HTERT RPE-1 (cell line): Measurements from ENCODE around the gene TMCC2.
"Not testable (repeated sequence)": the region's sequence is repeated elsewhere in the genome, so short reads cannot be mapped to it uniquely, and the experiment has no call there.

Experiments
- in situ Hi-C: fragments of 300-500 bp; cut with MboI; formaldehyde crosslinking; loops from 4 replicates; pipeline ENCODE4 v1.14.3; 2020; ENCODE audit warnings: low sequenced_read_pairs

Gene TMCC2

GRCh38 chr1:205275133-205275532 is 47.4 kb downstream of the TMCC2 start:
- in situ Hi-C loops: no loop called here

DNA sequence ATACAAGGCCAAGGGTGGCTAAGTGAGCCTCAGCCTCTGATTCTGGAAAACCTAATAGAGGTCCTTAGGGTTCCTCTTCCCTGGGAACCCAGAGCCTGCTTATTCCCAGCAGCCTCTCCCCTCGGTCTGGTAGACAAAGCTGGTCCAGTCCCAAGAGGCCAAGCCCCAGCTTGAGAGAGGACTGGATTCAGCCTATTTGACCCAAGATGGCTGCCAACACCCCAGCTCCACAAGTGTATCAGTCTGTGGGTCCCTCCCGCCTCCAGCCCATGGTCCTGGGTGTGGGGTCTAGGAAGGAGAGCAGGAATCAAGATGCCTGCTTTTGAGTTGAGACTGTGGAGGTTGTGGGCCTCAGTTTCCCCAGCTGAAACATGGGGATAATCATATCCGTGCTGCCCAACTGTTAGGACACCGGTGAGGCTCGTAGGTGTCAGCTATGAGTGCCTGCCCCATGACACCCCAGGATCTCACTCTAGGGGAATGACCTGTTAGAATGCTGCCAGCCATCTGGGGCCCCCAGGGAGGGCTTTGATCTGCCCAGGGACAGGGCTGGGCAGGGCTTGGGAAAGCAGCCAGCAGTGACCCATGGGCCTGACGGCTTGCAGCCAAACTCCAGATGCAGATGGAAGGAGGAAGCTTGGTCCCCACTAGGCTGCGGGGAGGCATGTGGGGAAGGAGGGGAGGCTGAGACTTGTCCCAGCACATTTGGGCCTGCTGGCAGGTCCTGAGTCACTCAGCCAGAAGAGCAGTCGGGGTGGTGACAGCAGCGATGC is 48.4 kb downstream of the TMCC2 start:
- in situ Hi-C loops: no loop called here

DNA sequence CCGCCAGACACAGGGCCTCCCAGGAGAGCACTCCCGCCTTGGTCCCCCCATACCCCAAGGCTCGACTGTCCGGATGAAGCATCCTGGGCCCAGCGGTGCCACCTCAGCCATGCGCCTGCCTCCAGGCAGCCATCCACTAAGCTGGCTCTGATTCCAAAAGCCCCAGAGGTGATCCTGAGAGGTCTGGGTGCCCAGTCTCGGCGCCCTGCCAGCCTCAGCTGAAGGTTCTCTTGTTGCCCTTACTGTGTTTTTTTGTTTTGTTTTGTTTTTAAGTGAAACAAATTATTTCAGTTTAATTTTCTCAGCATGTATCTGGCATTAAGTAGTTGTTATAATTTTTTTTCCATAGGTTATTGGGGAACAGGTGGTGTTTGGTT is 48.9 kb downstream of the TMCC2 start:
- in situ Hi-C loops: no loop called here

- in situ Hi-C loops: no loop called here
Observed at GRCh38 chr1:205279986-205280385, 52.2 kb downstream of the TMCC2 start.

- in situ Hi-C loops: not testable (repeated sequence)
Observed at GRCh38 chr1:205280666-205281395, 53.1 kb downstream of the TMCC2 start.

- in situ Hi-C loops: no loop called here
Observed at GRCh38 chr1:205283270-205284147, 55.8 kb downstream of the TMCC2 start.

GRCh38 chr1:205284420-205285144 is 56.8 kb downstream of the TMCC2 start:
- in situ Hi-C loops: no loop called here

- in situ Hi-C loops: no loop called here
Observed at GRCh38 chr1:205285381-205286101, 57.8 kb downstream of the TMCC2 start.

GRCh38 chr1:205286335-205286950 is 58.7 kb downstream of the TMCC2 start:
- in situ Hi-C loops: no loop called here

DNA sequence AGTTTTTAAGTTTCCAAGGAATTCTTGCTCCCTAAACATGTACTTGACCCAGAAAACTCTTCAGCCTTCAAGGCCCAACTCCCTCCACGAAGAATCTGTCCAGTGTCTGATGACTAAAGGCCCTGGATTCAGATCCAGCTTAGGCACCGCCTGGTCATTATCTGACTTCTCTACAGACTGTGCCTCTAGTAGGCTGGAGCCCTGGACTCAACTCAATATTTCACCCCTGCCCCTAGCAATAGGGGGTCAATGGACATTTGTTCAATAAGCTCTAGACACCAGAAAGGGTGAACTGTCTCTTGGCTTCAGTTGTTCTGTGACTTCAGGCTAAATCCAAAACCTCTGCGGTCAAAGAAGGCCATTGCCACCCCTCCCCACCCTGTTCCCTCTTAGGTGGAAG is 59.3 kb downstream of the TMCC2 start:
- in situ Hi-C loops: no loop called here

DNA sequence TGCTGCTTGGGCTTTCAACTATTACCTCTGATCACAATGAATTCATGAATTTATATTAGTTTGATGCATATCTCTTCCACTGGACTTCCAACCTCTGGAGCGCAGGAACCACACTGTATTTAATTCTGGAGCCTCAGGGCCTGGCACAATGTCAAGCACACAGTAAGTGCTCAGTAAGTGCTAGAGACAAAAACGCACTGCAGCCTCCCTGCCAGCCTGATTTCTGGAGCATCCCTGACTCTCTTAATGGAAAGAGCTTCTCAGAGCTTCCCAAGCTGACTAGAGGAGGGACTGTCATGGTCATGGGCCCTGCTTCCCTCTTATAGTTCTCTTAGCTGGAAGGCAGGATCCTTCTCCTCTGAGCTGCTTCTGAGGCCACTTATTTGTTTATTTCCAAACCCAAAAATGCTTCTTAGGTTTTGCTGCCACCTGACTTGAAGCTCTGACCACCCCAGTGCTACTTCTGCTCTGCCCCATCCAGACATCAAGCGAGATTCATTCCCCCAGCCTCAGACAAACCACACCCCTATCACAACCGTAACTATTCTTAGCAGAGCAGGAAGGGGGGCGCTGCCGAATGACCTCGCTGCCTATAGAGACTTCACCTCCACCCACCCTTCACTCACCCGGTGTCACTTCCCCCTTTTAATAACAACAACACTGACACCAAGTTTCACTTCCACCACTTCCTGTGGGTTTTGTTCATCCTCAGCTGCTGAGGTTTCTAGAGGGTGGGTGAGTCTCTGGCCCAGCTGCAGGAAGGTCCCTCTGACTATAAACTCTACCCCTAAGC is 60.2 kb downstream of the TMCC2 start:
- in situ Hi-C loops: no loop called here

DNA sequence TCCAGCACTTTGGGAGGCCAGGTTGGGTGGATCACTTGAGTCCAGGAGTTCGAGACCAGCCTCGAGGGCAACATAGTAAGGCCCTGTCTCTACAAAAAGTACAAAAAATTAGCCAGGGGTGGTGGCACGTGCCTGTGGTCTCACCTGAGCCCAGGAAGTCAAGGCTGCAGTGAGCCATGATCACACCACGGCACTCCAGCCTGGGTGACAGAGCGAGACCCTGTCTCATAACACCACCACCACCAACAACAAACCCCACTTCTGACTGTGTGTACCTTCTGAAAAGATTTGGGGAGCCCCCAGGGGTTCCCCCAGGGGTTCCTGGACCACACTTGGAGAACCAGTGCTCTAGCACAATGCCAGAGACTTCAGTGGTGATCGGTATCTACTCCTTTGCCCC is 63.9 kb downstream of the TMCC2 start:
- in situ Hi-C loops: no loop called here

- in situ Hi-C loops: no loop called here
Observed at GRCh38 chr1:205293350-205294074, 65.8 kb downstream of the TMCC2 start.

GRCh38 chr1:205294175-205294917 is 66.6 kb downstream of the TMCC2 start:
- in situ Hi-C loops: no loop called here

- in situ Hi-C loops: no loop called here
Observed at GRCh38 chr1:205294934-205295333, 67.2 kb downstream of the TMCC2 start.

DNA sequence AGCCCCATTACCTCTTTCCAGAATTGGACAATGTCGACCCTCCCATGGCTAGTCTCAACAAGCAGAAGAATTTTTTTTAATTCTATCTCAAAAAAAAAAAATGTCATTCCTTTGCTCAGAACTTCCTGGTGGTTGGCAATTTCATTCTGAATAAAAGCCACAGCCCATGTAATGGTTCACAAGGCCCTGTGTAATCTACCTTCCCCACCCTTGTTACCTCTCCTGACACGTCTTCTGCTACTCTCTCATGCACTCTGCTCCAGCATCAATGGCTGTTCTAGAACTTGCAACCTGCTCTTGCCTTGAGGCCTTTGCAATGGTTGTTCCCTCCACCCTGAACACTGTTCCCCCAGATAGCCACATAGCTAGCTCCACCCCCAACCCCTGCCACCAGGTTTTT is 68.4 kb downstream of the TMCC2 start:
- in situ Hi-C loops: no loop called here

DNA sequence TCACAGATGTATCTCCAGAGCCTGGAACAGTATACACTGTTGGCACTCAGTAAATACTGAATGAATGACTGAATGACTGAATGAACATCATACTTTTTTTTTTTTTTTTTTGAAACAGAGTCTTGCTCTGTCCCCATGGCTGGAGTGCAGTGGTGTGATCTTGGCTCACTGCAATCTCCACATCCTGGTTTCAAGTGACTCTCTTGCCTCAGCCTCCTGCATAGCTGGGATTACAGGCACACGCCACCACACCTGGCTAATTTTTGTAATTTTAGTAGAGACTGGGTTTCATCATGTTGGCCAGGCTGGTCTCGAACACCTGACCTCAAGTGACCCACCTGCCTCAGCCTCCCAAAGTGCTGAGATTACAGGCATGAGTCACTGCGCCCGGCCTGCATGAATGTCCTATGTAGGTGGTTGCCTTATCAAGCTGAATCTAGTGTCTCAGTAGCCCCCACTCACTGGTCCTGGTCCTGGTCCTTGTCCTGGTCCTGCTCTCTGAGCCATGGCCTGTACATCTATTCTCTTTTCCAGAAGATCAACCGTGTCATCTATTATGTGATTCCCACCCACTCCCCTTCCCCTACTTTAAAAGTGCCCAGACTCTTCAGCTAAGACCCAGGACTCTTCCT is 69.9 kb downstream of the TMCC2 start:
- in situ Hi-C loops: not testable (repeated sequence)
